Measurements from ENCODE around the gene STX4. TPM values are rescaled to one million over a fixed set of nuclear protein-coding genes. Genes with fewer than 3 reads are reported as not detected.

The STX4 gene
- total RNA-seq, 4 donors from 2014 or later = 50.7 to 69.3 (median 63.9) TPM

GRCh38 chr16:31077024-31077423, 43.7 kb downstream of the STX4 start:
- H3K9me3 ChIP-seq = no peaks in the 10 kb centered on the region
- 93 to 97% methylated on average over 12 to 13 of the region's 13 CpGs for WGBS, 2 donors
- no peak for DNase-seq (ENCODE audit: low spot score in 2 of 2)
- H3K36me3 ChIP-seq = peaks cover 0 to 62% (median 15%) of the 10 kb centered on the region in 3 donors
- TF ChIP-seq CTCF (IDR thresholded peaks at IDR 0.05) (no peak), POLR2A (IDR thresholded peaks at IDR 0.05) (no peak), EP300 (IDR thresholded peaks at IDR 0.05) (no peak)
- peaks cover 0 to 41% (median 16%) of the 10 kb centered on the region in 4 donors for H3K4me1 ChIP-seq
- no peak overlapping the region for H3K27ac ChIP-seq
- no peak overlapping the region for H3K4me3 ChIP-seq
- no peaks in the 10 kb centered on the region for H3K27me3 ChIP-seq

GRCh38 chr16:31077592-31078396, 44.4 kb downstream of the STX4 start:
- no peak overlapping the region for H3K4me3 ChIP-seq
- H3K4me1 ChIP-seq = peaks cover 0 to 41% (median 9%) of the 10 kb centered on the region in 4 donors
- TF ChIP-seq CTCF (IDR thresholded peaks at IDR 0.05) = no peak
- TF ChIP-seq EP300 (IDR thresholded peaks at IDR 0.05) = no peak
- no peak for TF ChIP-seq POLR2A (IDR thresholded peaks at IDR 0.05)
- 90 to 95% methylated on average over 30 of the region's 30 CpGs for WGBS, 2 donors
- H3K9me3 ChIP-seq = no peaks in the 10 kb centered on the region
- no peaks in the 10 kb centered on the region for H3K27me3 ChIP-seq
- DNase-seq (ENCODE audit: low spot score in 2 of 2) = no peak
- peaks cover 0 to 68% (median 15%) of the 10 kb centered on the region in 3 donors for H3K36me3 ChIP-seq
- H3K27ac ChIP-seq = no peak overlapping the region

- TF ChIP-seq EP300 (IDR thresholded peaks at IDR 0.05) (no peak), CTCF (IDR thresholded peaks at IDR 0.05) (no peak), POLR2A (IDR thresholded peaks at IDR 0.05) (no peak)
Observed at GRCh38 chr16:31078597-31079341, 45.4 kb downstream of the STX4 start.

GRCh38 chr16:31079342-31079944, 46.1 kb downstream of the STX4 start:
- TF ChIP-seq CTCF (IDR thresholded peaks at IDR 0.05) (no peak), EP300 (IDR thresholded peaks at IDR 0.05) (no peak), POLR2A (IDR thresholded peaks at IDR 0.05) (no peak)
- Histone ChIP-seq H3K4me3 (no peak overlapping the region), H3K27ac (no peak overlapping the region), H3K4me1 (peaks cover 0 to 43% (median 8%) of the 10 kb centered on the region in 4 donors), H3K27me3 (no peaks in the 10 kb centered on the region), H3K9me3 (no peaks in the 10 kb centered on the region), H3K36me3 (peaks cover 0 to 85% (median 15%) of the 10 kb centered on the region in 3 donors)
- WGBS, 2 donors = 84 to 92% methylated on average over 13 of the region's 13 CpGs
- no peak for DNase-seq (ENCODE audit: low spot score in 2 of 2)

More at GRCh38 chr16:31078597-31079341, 45.4 kb downstream of the STX4 start:
- Histone ChIP-seq H3K4me3 (no peak overlapping the region), H3K4me1 (peaks cover 0 to 43% (median 8%) of the 10 kb centered on the region in 4 donors), H3K9me3 (no peaks in the 10 kb centered on the region), H3K27me3 (no peaks in the 10 kb centered on the region), H3K36me3 (peaks cover 0 to 78% (median 15%) of the 10 kb centered on the region in 3 donors), H3K27ac (no peak overlapping the region)
- WGBS, 2 donors = 93 to 95% methylated on average over 14 to 15 of the region's 15 CpGs
- DNase-seq (ENCODE audit: low spot score in 2 of 2) = no peak
